SK-N-SH (cell line): Measurements from ENCODE around the gene CAPG. TPM values are rescaled to one million over a fixed set of nuclear protein-coding genes. Genes with fewer than 3 reads are reported as not detected.

Source experiments
- CTCF ChIA-PET: fragments of 300-600, 350-600 bp; formaldehyde crosslinking; extraction: SDS; loops from one replicate; lab custom pipeline; 2021; lab: Yijun Ruan, JAX
- POLR2A ChIA-PET: fragments of 350-600 bp; sonication (Branson Sonifier 250); formaldehyde crosslinking; extraction: SDS; loops from one replicate; lab custom pipeline; 2020; ENCODE audit warnings: antibody characterized with exemption, inconsistent platforms; lab: Yijun Ruan, JAX
- DNase-seq: peaks from one replicate; pipeline ENCODE4 v3.0.0; 2012
- H2AFZ ChIP-seq: fragments of 200-600 bp; sonication (generic); 2 replicates; pipeline ENCODE4 v1.8.1; 2016; ENCODE audit warnings: antibody characterized with exemption, mild to moderate bottlenecking, low read depth
- H3F3A ChIP-seq: fragments of 200-600 bp; sonication (generic); replicated peaks from 2 replicates; pipeline ENCODE3; 2016; ENCODE audit warnings: antibody characterized with exemption, mild to moderate bottlenecking; ENCODE audit not compliant: insufficient read depth
- H3K27ac ChIP-seq, 2 experiments: fragments of 200-500 bp in 1 of 2; fragments of 200-600 bp in 1 of 2; sonication (Bioruptor generic) in 1 of 2; sonication (generic), shearing (Covaris generic) in 1 of 2; 2 replicates each; pipeline versions ENCODE4 v1.5.1 to v1.6.1; 2014 to 2016; ENCODE audit warnings: low read depth in 2 of 2, inconsistent platforms in 1 of 2, low read length in 1 of 2, mild to moderate bottlenecking in 1 of 2, mixed read lengths in 1 of 2
- H3K27me3 ChIP-seq: fragments of 200-600 bp; sonication (generic), shearing (Covaris generic); 2 replicates; pipeline ENCODE4 v1.6.1; 2016; ENCODE audit warnings: mixed run types; ENCODE audit not compliant: insufficient read depth
- H3K36me3 ChIP-seq, 2 experiments: fragments of 200-500 bp in 1 of 2; fragments of 200-600 bp in 1 of 2; sonication (Bioruptor generic) in 1 of 2; sonication (generic) in 1 of 2; replicated peaks in 1 of 2; 2 replicates each; pipeline versions ENCODE3 to v1.5.1; 2014 to 2016; ENCODE audit warnings: low read length in 1 of 2, mild to moderate bottlenecking in 1 of 2; ENCODE audit not compliant: insufficient read depth in 2 of 2, control insufficient read depth in 1 of 2
- H3K4me1 ChIP-seq, 2 experiments: fragments of 200-500 bp in 1 of 2; fragments of 200-600 bp in 1 of 2; sonication (Bioruptor generic) in 1 of 2; sonication (generic), shearing (Covaris generic) in 1 of 2; 2 replicates each; pipeline versions ENCODE4 v1.5.1 to v1.6.1; 2014 to 2016; ENCODE audit warnings: low read depth in 1 of 2, low read length in 1 of 2, mixed run types in 1 of 2; ENCODE audit not compliant: insufficient read depth in 2 of 2, control insufficient read depth in 1 of 2
- H3K4me2 ChIP-seq: fragments of 200-600 bp; sonication (generic), shearing (Covaris generic); 2 replicates; pipeline ENCODE4 v1.6.1; 2017; ENCODE audit warnings: mixed run types
- H3K4me3 ChIP-seq, 2 experiments: fragments of 200-500 bp in 1 of 2; fragments of 200-600 bp in 1 of 2; sonication (Bioruptor generic) in 1 of 2; sonication (generic), shearing (Covaris generic) in 1 of 2; 2 replicates each; pipeline versions ENCODE4 v1.5.1 to v1.8.1; 2014 to 2016; ENCODE audit warnings: low read depth in 2 of 2, inconsistent platforms in 1 of 2, low read length in 1 of 2, mild to moderate bottlenecking in 1 of 2, mixed read lengths in 1 of 2, moderate library complexity in 1 of 2
- H3K79me2 ChIP-seq: fragments of 200-600 bp; sonication (generic); 2 replicates; pipeline ENCODE4 v1.8.1; 2017; ENCODE audit warnings: mild to moderate bottlenecking; ENCODE audit not compliant: insufficient read depth
- H3K9ac ChIP-seq: fragments of 200-600 bp; sonication (generic); 2 replicates; pipeline ENCODE4 v1.6.1; 2017; ENCODE audit warnings: mixed run types
- H3K9me2 ChIP-seq: fragments of 200-600 bp; sonication (generic); 2 replicates; pipeline ENCODE4 v1.6.1; 2017; ENCODE audit warnings: mixed run types
- H3K9me3 ChIP-seq: fragments of 200-600 bp; sonication (generic); 2 replicates; pipeline ENCODE4 v1.6.1; 2017; ENCODE audit warnings: mixed run types, mild to moderate bottlenecking, moderate library complexity
- H4K20me1 ChIP-seq: fragments of 200-600 bp; sonication (generic); 2 replicates; pipeline ENCODE4 v1.6.1; 2017; ENCODE audit warnings: mild to moderate bottlenecking, mixed run types; ENCODE audit not compliant: insufficient read depth
- CHD2 ChIP-seq: fragments of 150-350 bp; IDR thresholded peaks from 2 replicates; pipeline ENCODE4 v1.6.1; 2018; ENCODE audit warnings: low read length; ENCODE audit not compliant: partially characterized antibody
- CTCF ChIP-seq: fragments of 200-600 bp; sonication (generic); IDR thresholded peaks from 2 replicates; pipeline ENCODE4 v1.6.1; 2017; ENCODE audit warnings: antibody characterized with exemption, mild to moderate bottlenecking, moderate library complexity
- EP300 ChIP-seq, 2 experiments: IDR thresholded peaks; 2 replicates each; pipeline versions ENCODE4 v1.4.0 to v1.6.1; 2012; ENCODE audit warnings: borderline replicate concordance in 1 of 2, low read depth in 1 of 2, low read length in 1 of 2
- EZH2phosphoT487 ChIP-seq: fragments of 200-600 bp; sonication (generic); IDR thresholded peaks from 2 replicates; pipeline ENCODE4 v1.6.1; 2017; ENCODE audit warnings: low read depth, mixed run types, mild to moderate bottlenecking, antibody characterized with exemption, moderate library complexity, borderline replicate concordance
- FOXJ3 ChIP-seq: sonication (generic); formaldehyde crosslinking; IDR thresholded peaks from 2 replicates; pipeline ENCODE4 v1.5.1; 2020; ENCODE audit warnings: mild to moderate bottlenecking, missing genetic modification reagents
- GABPA ChIP-seq: IDR thresholded peaks from 2 replicates; pipeline ENCODE4 v1.4.0; 2012; ENCODE audit warnings: low read depth, mild to moderate bottlenecking
- GATA2 ChIP-seq: sonication (generic); formaldehyde crosslinking; IDR thresholded peaks from 2 replicates; pipeline ENCODE4 v1.5.0; 2020; ENCODE audit warnings: mild to moderate bottlenecking, missing genetic modification reagents
- MXI1 ChIP-seq: IDR thresholded peaks from 2 replicates; pipeline ENCODE4 v1.6.1; 2012; ENCODE audit warnings: mild to moderate bottlenecking, low read depth, low read length, improper control_type of control experiment
- POLR2AphosphoS5 ChIP-seq: IDR thresholded peaks from 2 replicates; pipeline ENCODE4 v1.6.1; 2012; ENCODE audit warnings: low read depth, low read length
- SIN3A ChIP-seq: IDR thresholded peaks from 2 replicates; pipeline ENCODE4 v1.6.1; 2012; ENCODE audit warnings: low read depth, mild to moderate bottlenecking, low read length, moderate library complexity, borderline replicate concordance
- TAF1 ChIP-seq: IDR thresholded peaks from 2 replicates; pipeline ENCODE4 v1.6.1; 2012; ENCODE audit warnings: low read depth, mild to moderate bottlenecking, low read length, moderate library complexity, borderline replicate concordance
- TEAD4 ChIP-seq: IDR thresholded peaks from 2 replicates; pipeline ENCODE4 v1.4.0; 2012; ENCODE audit warnings: mild to moderate bottlenecking, borderline replicate concordance; ENCODE audit not compliant: insufficient read depth
- ZBTB33 ChIP-seq: IDR thresholded peaks from 2 replicates; pipeline ENCODE4 v1.4.0; 2012; ENCODE audit warnings: low read depth, borderline replicate concordance
- WGBS: methylation state at CpG from one replicate; pipeline ENCODE4 v1.1.6; 2017; ENCODE audit warnings: low lambda C conversion rate; 5-methylcytosine and 5-hydroxymethylcytosine counted together
- polyA plus RNA-seq, 3 experiments: library from polyadenylated mRNA; depleted of rRNA; stranded (reverse); fragments of >200 nt; gene quantifications; 2 replicates each; pipeline ENCODE4 v1.2.3, GENCODE V29; 2012
- TF ChIP-seq, protein P1 (sequence below): IDR thresholded peaks from 2 replicates; pipeline ENCODE4 v1.4.0; 2012; ENCODE audit warnings: low read depth, borderline replicate concordance
- TF ChIP-seq, protein P2 (sequence below): fragments of 150-350 bp; IDR thresholded peaks from 2 replicates; pipeline ENCODE4 v1.6.1; 2017; ENCODE audit warnings: antibody characterized with exemption, low read length, low read depth, borderline replicate concordance
- TF ChIP-seq, protein P3 (sequence below): IDR thresholded peaks from 2 replicates; pipeline ENCODE4 v1.6.1; 2012; ENCODE audit warnings: mild to moderate bottlenecking, low read depth, low read length, moderate library complexity

Gene CAPG
- polyA plus RNA-seq, 1 of the 3 experiments (the other 2 are of a cell fraction): 1.2 TPM

DNA sequence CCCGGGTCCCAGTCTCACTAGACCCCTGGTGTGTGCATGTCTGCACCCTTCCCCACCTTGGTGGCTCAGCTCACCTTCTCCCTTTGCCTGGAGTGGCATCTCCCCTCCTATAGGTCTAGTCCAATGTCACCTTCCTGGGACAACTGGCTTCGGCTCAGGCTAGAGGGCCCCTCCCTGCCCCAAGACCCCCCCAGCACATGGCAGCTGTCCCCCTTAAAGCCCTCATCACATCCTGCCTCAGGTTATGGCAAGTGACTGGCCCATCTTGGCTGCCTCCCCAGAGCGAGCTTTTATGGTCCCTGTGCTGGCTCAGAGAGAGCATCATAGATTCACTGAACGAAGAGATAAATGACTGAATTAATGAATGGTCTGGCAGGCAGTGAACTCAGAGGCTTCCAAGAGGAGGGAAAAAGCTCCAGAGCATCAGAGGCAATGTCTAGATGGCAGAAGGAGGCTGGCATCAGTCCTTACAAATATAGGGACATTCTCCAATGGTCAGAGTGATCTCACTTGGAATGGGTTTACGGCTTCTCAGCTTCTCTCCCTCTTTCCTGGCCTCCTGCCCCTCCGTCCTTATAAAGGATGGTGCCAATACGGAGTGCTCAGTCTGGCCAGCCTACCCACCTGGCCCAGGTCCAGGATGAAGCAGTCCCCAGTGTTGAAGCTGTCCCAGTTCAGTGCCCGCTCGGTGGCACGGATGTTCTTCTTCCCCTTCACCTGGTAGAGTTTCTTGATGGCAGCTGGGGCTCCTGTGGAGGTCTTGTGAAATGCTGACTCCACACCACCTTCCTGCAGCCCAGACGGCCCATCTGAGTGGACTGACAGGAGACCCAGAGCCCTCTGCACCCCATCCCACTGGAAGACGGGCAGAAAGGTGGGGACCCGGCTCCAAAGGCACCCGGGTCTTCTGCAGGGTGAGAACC, 9.4 kb downstream of the CAPG start:
- H4K20me1 ChIP-seq: no peaks in the 10 kb centered on the region
- ChIA-PET CTCF (interaction anchor here (0.7 to 2.0 kb wide), 3 partner anchors 10 to 151 kb away, joined by 3 to 5 read pairs (median 5); no protein-coding TSS in a partner anchor), POLR2A (no interaction called here)
- H3K4me1 ChIP-seq: peaks cover 9% of the 10 kb centered on the region in 2 experiments; a peak in 2 of 4 replicates
- no peaks in the 10 kb centered on the region for H3K36me3 ChIP-seq
- no peaks in the 10 kb centered on the region for H3K27me3 ChIP-seq
- no peak overlapping the region for H3K4me3 ChIP-seq
- no peak overlapping the region for H2AFZ ChIP-seq
- H3K9me3 ChIP-seq: 0 out of 2 replicates have a peak, but pooled peaks cover 4% of the 10 kb centered on the region
- H3K9me2 ChIP-seq: no peaks in the 10 kb centered on the region
- no peak overlapping the region for H3K27ac ChIP-seq
- TF ChIP-seq MXI1: no peak
- no peak for TF ChIP-seq POLR2AphosphoS5
- TF ChIP-seq, protein P1, sequence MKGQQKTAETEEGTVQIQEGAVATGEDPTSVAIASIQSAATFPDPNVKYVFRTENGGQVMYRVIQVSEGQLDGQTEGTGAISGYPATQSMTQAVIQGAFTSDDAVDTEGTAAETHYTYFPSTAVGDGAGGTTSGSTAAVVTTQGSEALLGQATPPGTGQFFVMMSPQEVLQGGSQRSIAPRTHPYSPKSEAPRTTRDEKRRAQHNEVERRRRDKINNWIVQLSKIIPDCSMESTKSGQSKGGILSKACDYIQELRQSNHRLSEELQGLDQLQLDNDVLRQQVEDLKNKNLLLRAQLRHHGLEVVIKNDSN: no peak
- TF ChIP-seq EP300 (IDR thresholded peaks at IDR 0.05; ENCODE audit: borderline replicate concordance in 1 of 2, low read depth in 1 of 2, low read length in 1 of 2): no peak
- no peak for TF ChIP-seq GATA2 (CRISPR knock-in tag)
- no peak for TF ChIP-seq EZH2phosphoT487
- no peak for TF ChIP-seq ZBTB33
- TF ChIP-seq CHD2: no peak
- no peak for TF ChIP-seq CTCF
- no peak for TF ChIP-seq GABPA
- no peak for TF ChIP-seq TEAD4
- TF ChIP-seq, protein P2, sequence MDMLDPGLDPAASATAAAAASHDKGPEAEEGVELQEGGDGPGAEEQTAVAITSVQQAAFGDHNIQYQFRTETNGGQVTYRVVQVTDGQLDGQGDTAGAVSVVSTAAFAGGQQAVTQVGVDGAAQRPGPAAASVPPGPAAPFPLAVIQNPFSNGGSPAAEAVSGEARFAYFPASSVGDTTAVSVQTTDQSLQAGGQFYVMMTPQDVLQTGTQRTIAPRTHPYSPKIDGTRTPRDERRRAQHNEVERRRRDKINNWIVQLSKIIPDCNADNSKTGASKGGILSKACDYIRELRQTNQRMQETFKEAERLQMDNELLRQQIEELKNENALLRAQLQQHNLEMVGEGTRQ: no peak
- no peak for TF ChIP-seq TAF1
- no peak for TF ChIP-seq FOXJ3 (CRISPR knock-in tag)
- TF ChIP-seq SIN3A: no peak
- TF ChIP-seq, protein P3, sequence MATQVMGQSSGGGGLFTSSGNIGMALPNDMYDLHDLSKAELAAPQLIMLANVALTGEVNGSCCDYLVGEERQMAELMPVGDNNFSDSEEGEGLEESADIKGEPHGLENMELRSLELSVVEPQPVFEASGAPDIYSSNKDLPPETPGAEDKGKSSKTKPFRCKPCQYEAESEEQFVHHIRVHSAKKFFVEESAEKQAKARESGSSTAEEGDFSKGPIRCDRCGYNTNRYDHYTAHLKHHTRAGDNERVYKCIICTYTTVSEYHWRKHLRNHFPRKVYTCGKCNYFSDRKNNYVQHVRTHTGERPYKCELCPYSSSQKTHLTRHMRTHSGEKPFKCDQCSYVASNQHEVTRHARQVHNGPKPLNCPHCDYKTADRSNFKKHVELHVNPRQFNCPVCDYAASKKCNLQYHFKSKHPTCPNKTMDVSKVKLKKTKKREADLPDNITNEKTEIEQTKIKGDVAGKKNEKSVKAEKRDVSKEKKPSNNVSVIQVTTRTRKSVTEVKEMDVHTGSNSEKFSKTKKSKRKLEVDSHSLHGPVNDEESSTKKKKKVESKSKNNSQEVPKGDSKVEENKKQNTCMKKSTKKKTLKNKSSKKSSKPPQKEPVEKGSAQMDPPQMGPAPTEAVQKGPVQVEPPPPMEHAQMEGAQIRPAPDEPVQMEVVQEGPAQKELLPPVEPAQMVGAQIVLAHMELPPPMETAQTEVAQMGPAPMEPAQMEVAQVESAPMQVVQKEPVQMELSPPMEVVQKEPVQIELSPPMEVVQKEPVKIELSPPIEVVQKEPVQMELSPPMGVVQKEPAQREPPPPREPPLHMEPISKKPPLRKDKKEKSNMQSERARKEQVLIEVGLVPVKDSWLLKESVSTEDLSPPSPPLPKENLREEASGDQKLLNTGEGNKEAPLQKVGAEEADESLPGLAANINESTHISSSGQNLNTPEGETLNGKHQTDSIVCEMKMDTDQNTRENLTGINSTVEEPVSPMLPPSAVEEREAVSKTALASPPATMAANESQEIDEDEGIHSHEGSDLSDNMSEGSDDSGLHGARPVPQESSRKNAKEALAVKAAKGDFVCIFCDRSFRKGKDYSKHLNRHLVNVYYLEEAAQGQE: no peak
- no peak overlapping the region for H3K4me2 ChIP-seq
- peak; percentile 12 for DNase-seq
- H3F3A ChIP-seq: peaks cover 10% of the 10 kb centered on the region
- no peaks in the 10 kb centered on the region for H3K79me2 ChIP-seq
- 67% methylated on average over 14 of the region's 14 CpGs for WGBS
- no peak overlapping the region for H3K9ac ChIP-seq
